Trophoblast cell (in vitro differentiated cells and primary cell): ENCODE measurements around the gene GJD3.
"Not testable (repeated sequence)": the region's sequence is repeated elsewhere in the genome, so short reads cannot be mapped to it uniquely, and the experiment has no call there.

Experiments
- DNase-seq, 2 donors: peaks; one replicate each; pipeline ENCODE4 v3.0.0-alpha.2; 2016
- H2AFZ ChIP-seq: 2 replicates; pipeline ENCODE4 v1.6.1; 2013; ENCODE audit warnings: low read length, moderate library complexity, mild to moderate bottlenecking; ENCODE audit not compliant: insufficient read depth, poor library complexity
- H2AK5ac ChIP-seq: 2 replicates; pipeline ENCODE4 v1.6.1; 2013; ENCODE audit warnings: mild to moderate bottlenecking, low read length
- H2BK120ac ChIP-seq: 2 replicates; pipeline ENCODE4 v1.6.1; 2013; ENCODE audit warnings: low read length, mild to moderate bottlenecking, moderate library complexity; ENCODE audit not compliant: insufficient read depth, poor library complexity
- H2BK12ac ChIP-seq: 2 replicates; pipeline ENCODE4 v1.6.1; 2013; ENCODE audit warnings: mild to moderate bottlenecking, low read length, moderate library complexity
- H2BK5ac ChIP-seq: 2 replicates; pipeline ENCODE4 v1.6.1; 2013; ENCODE audit warnings: low read length, low read depth, moderate library complexity, mild to moderate bottlenecking; ENCODE audit not compliant: poor library complexity
- H3K14ac ChIP-seq: 2 replicates; pipeline ENCODE4 v1.6.1; 2013; ENCODE audit warnings: mild to moderate bottlenecking, low read length
- H3K18ac ChIP-seq: 2 replicates; pipeline ENCODE4 v1.6.1; 2013; ENCODE audit warnings: mild to moderate bottlenecking, low read length
- H3K23ac ChIP-seq: 2 replicates; pipeline ENCODE4 v1.6.1; 2013; ENCODE audit warnings: low read length
- H3K27ac ChIP-seq: 2 replicates; pipeline ENCODE4 v1.5.1; 2013; ENCODE audit warnings: low read depth, mild to moderate bottlenecking, inconsistent platforms, low read length, moderate library complexity
- H3K27me3 ChIP-seq: 2 replicates; pipeline ENCODE4 v1.6.1; 2013; ENCODE audit warnings: inconsistent platforms, mild to moderate bottlenecking, low read length, moderate library complexity; ENCODE audit not compliant: insufficient read depth
- H3K36me3 ChIP-seq, 2 experiments: 1 replicate in 1 of 2; 2 replicates in 1 of 2; pipeline ENCODE4 v1.6.1; 2013; ENCODE audit warnings: low read length in 2 of 2, mild to moderate bottlenecking in 2 of 2, moderate library complexity in 1 of 2; ENCODE audit not compliant: insufficient read depth in 2 of 2, control insufficient read depth in 1 of 2
- H3K4ac ChIP-seq: 2 replicates; pipeline ENCODE4 v1.6.1; 2013; ENCODE audit warnings: low read depth, mild to moderate bottlenecking, low read length, moderate library complexity
- H3K4me1 ChIP-seq, 2 experiments: 1 replicate in 1 of 2; 2 replicates in 1 of 2; pipeline ENCODE4 v1.6.1; 2013; ENCODE audit warnings: low read length in 2 of 2, mild to moderate bottlenecking in 2 of 2, moderate library complexity in 1 of 2; ENCODE audit not compliant: insufficient read depth in 2 of 2, control insufficient read depth in 1 of 2
- H3K4me2 ChIP-seq: 2 replicates; pipeline ENCODE4 v1.6.1; 2013; ENCODE audit warnings: inconsistent platforms, mild to moderate bottlenecking, low read length, moderate library complexity
- H3K4me3 ChIP-seq: 2 replicates; pipeline ENCODE4 v1.5.1; 2013; ENCODE audit warnings: mild to moderate bottlenecking, low read depth, low read length, inconsistent platforms
- H3K79me1 ChIP-seq: one replicate; pipeline ENCODE4 v1.6.1; 2013; ENCODE audit warnings: low read length
- H3K79me2 ChIP-seq: 2 replicates; pipeline ENCODE4 v1.6.1; 2013; ENCODE audit warnings: low read length, mild to moderate bottlenecking; ENCODE audit not compliant: control insufficient read depth, insufficient read depth, poor library complexity
- H3K9ac ChIP-seq: 2 replicates; pipeline ENCODE4 v1.6.1; 2013; ENCODE audit warnings: mild to moderate bottlenecking, low read length
- H3K9me3 ChIP-seq: 2 replicates; pipeline ENCODE4 v1.6.1; 2013; ENCODE audit warnings: low read depth, mild to moderate bottlenecking, control low read depth, inconsistent platforms, low read length; ENCODE audit not compliant: insufficient read depth
- H4K12ac ChIP-seq: 2 replicates; pipeline ENCODE4 v1.6.1; 2013; ENCODE audit warnings: low read depth, mild to moderate bottlenecking, low read length, moderate library complexity
- H4K8ac ChIP-seq: 2 replicates; pipeline ENCODE4 v1.6.1; 2013; ENCODE audit warnings: low read depth, mild to moderate bottlenecking, low read length, moderate library complexity
- H4K91ac ChIP-seq: one replicate; pipeline ENCODE4 v1.6.1; 2013; ENCODE audit warnings: low read depth, mild to moderate bottlenecking, low read length, moderate library complexity
- WGBS: extraction: QIAGEN DNeasy Blood & Tissue Kit; methylation state at CpG from one replicate; pipeline ENCODE4 v1.1.7; 2013; ENCODE audit warnings: missing lambda C conversion rate; ENCODE audit not compliant: insufficient read length, insufficient coverage; ENCODE audit errors: extremely low coverage; 5-methylcytosine and 5-hydroxymethylcytosine counted together

GJD3 gene

GRCh38 chr17:40378966-40379365 is 14.4 kb upstream of the GJD3 start:
- Histone ChIP-seq H3K18ac (no peak overlapping the region), H4K12ac (no peak overlapping the region), H3K4me3 (no peak overlapping the region), H2BK5ac (no peak overlapping the region), H3K4me1 (no peaks in the 10 kb centered on the region), H3K9me3 (no peaks in the 10 kb centered on the region), H3K27me3 (no peaks in the 10 kb centered on the region), H4K91ac (no peak overlapping the region), H2AFZ (no peak overlapping the region), H2AK5ac (no peak overlapping the region), H3K79me1 (no peaks in the 10 kb centered on the region), H4K8ac (no peak overlapping the region), H3K36me3 (no peaks in the 10 kb centered on the region), H3K27ac (no peak overlapping the region), H3K4ac (no peak overlapping the region), H3K23ac (no peak overlapping the region), H3K9ac (no peak overlapping the region), H3K14ac (no peak overlapping the region), H3K79me2 (no peaks in the 10 kb centered on the region), H2BK12ac (no peak overlapping the region), H2BK120ac (no peak overlapping the region), H3K4me2 (no peak overlapping the region)
- DNase-seq, result no peak
- WGBS, result no CpG with 5 or more reads among the region's 7 CpGs

- H3K9me3 ChIP-seq, result peaks cover 2% of the 10 kb centered on the region
- no peak for DNase-seq
- H3K9ac ChIP-seq, result no peak overlapping the region
- no peaks in the 10 kb centered on the region for H3K4me1 ChIP-seq
- no peak overlapping the region for H3K14ac ChIP-seq
- H4K91ac ChIP-seq, result no peak overlapping the region
- no CpG with 5 or more reads among the region's 13 CpGs for WGBS
- H3K4me2 ChIP-seq, result no peak overlapping the region
- no peak overlapping the region for H2AFZ ChIP-seq
- no peak overlapping the region for H2BK120ac ChIP-seq
- no peak overlapping the region for H3K27ac ChIP-seq
- H4K8ac ChIP-seq, result no peak overlapping the region
- H3K79me2 ChIP-seq, result no peaks in the 10 kb centered on the region
- H4K12ac ChIP-seq, result no peak overlapping the region
- no peak overlapping the region for H3K23ac ChIP-seq
- H2AK5ac ChIP-seq, result no peak overlapping the region
- no peak overlapping the region for H3K4me3 ChIP-seq
- H3K4ac ChIP-seq, result no peak overlapping the region
- H2BK12ac ChIP-seq, result no peak overlapping the region
- H2BK5ac ChIP-seq, result no peak overlapping the region
- no peak overlapping the region for H3K18ac ChIP-seq
- H3K79me1 ChIP-seq, result no peaks in the 10 kb centered on the region
- no peaks in the 10 kb centered on the region for H3K36me3 ChIP-seq
- no peaks in the 10 kb centered on the region for H3K27me3 ChIP-seq
Observed at GRCh38 chr17:40377832-40378231, 13.3 kb upstream of the GJD3 start.

- DNase-seq, H4K8ac ChIP-seq, H3K36me3 ChIP-seq, H2AFZ ChIP-seq, H3K79me2 ChIP-seq, H3K27me3 ChIP-seq, H2BK5ac ChIP-seq, H3K23ac ChIP-seq, H3K27ac ChIP-seq, H2BK12ac ChIP-seq, H3K4me1 ChIP-seq, H3K4ac ChIP-seq, H3K18ac ChIP-seq, H4K12ac ChIP-seq, H3K14ac ChIP-seq, H3K9ac ChIP-seq, H4K91ac ChIP-seq, H2BK120ac ChIP-seq, H3K9me3 ChIP-seq, H3K4me2 ChIP-seq, H3K79me1 ChIP-seq, H2AK5ac ChIP-seq, H3K4me3 ChIP-seq: not testable (repeated sequence)
- WGBS, result no CpG with 5 or more reads among the region's 6 CpGs
Observed at GRCh38 chr17:40376541-40376940, 12.0 kb upstream of the GJD3 start.

GRCh38 chr17:40375786-40376185 is 11.2 kb upstream of the GJD3 start:
- H3K18ac ChIP-seq, H3K23ac ChIP-seq, H2AFZ ChIP-seq, H3K4me3 ChIP-seq, H2BK12ac ChIP-seq, DNase-seq, H3K27me3 ChIP-seq, H3K36me3 ChIP-seq, H4K8ac ChIP-seq, H3K27ac ChIP-seq, H3K14ac ChIP-seq, H3K9ac ChIP-seq, H4K91ac ChIP-seq, H4K12ac ChIP-seq, H3K4me2 ChIP-seq, H3K79me2 ChIP-seq, H3K4ac ChIP-seq, H3K9me3 ChIP-seq, H2BK120ac ChIP-seq, H2BK5ac ChIP-seq, H3K4me1 ChIP-seq, H3K79me1 ChIP-seq, H2AK5ac ChIP-seq: not testable (repeated sequence)
- no CpG with 5 or more reads among the region's 21 CpGs for WGBS
